Osteocyte (in vitro differentiated cells): Measurements from ENCODE around the gene PTPRN2. TPM values are rescaled to one million over a fixed set of nuclear protein-coding genes. Genes with fewer than 3 reads are reported as not detected.

ENCODE experiments used
- DNase-seq: peaks from one replicate; pipeline ENCODE4 v3.0.0; 2021; ENCODE audit warnings: mixed read lengths; ENCODE audit not compliant: unreplicated experiment; ENCODE audit errors: extremely low spot score
- H3K27ac Mint-ChIP-seq: one replicate; pipeline ENCODE4 v1.8.0; 2021; ENCODE audit warnings: mild to moderate bottlenecking, mixed read lengths; ENCODE audit not compliant: unreplicated experiment
- H3K27me3 Mint-ChIP-seq: one replicate; pipeline ENCODE4 v1.8.0; 2021; ENCODE audit warnings: mixed read lengths; ENCODE audit not compliant: unreplicated experiment
- H3K36me3 Mint-ChIP-seq: one replicate; pipeline ENCODE4 v1.8.0; 2021; ENCODE audit warnings: mixed read lengths; ENCODE audit not compliant: unreplicated experiment
- H3K4me1 Mint-ChIP-seq: one replicate; pipeline ENCODE4 v1.8.0; 2021; ENCODE audit warnings: mixed read lengths; ENCODE audit not compliant: unreplicated experiment
- H3K4me3 Mint-ChIP-seq: one replicate; pipeline ENCODE4 v1.8.0; 2021; ENCODE audit warnings: mild to moderate bottlenecking, moderate library complexity, mixed read lengths; ENCODE audit not compliant: unreplicated experiment
- H3K9me3 Mint-ChIP-seq: one replicate; pipeline ENCODE4 v1.8.0; 2021; ENCODE audit warnings: mixed read lengths; ENCODE audit not compliant: unreplicated experiment
- total RNA-seq: library from RNA; stranded (reverse); gene quantifications from 2 replicates; pipeline ENCODE4 v1.2.1, GENCODE V29; 2021
- TF ChIP-seq, protein P1 (sequence below): fragments of 200-600 bp; sonication (generic); IDR thresholded peaks from 2 replicates; pipeline ENCODE4 v1.5.0; 2021; ENCODE audit warnings: antibody characterized with exemption, mild to moderate bottlenecking, moderate library complexity

Gene PTPRN2
- total RNA-seq, 1 donor from 2014 or later = 0.59 TPM

DNA sequence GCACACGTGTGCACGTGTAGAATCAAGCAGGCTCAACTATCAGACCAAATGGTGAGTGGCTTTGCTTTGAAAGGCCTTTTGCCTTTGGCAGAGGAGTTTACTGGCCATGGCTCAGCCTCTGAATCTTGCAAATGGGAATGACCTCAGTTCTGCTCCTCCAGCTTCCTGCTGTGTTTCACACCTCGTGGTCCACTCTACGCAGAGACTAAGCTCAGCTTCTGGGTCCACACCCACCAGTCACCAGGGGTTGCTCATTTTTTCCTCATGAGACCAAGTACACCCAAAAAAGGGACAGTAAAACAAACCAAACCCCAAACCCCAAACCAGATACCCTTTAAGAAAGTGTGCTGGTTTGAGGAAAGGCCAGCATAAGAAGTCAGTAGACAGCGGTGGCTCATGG, 1014.4 kb downstream of the PTPRN2 start:
- Mint-ChIP-seq H3K27me3 (no peaks in the 10 kb centered on the region), H3K4me3 (no peak overlapping the region), H3K4me1 (peaks cover 17% of the 10 kb centered on the region), H3K27ac (no peak overlapping the region), H3K9me3 (no peaks in the 10 kb centered on the region), H3K36me3 (no peaks in the 10 kb centered on the region)
- TF ChIP-seq, protein P1, sequence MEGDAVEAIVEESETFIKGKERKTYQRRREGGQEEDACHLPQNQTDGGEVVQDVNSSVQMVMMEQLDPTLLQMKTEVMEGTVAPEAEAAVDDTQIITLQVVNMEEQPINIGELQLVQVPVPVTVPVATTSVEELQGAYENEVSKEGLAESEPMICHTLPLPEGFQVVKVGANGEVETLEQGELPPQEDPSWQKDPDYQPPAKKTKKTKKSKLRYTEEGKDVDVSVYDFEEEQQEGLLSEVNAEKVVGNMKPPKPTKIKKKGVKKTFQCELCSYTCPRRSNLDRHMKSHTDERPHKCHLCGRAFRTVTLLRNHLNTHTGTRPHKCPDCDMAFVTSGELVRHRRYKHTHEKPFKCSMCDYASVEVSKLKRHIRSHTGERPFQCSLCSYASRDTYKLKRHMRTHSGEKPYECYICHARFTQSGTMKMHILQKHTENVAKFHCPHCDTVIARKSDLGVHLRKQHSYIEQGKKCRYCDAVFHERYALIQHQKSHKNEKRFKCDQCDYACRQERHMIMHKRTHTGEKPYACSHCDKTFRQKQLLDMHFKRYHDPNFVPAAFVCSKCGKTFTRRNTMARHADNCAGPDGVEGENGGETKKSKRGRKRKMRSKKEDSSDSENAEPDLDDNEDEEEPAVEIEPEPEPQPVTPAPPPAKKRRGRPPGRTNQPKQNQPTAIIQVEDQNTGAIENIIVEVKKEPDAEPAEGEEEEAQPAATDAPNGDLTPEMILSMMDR = no peak
- no peak for DNase-seq

DNA sequence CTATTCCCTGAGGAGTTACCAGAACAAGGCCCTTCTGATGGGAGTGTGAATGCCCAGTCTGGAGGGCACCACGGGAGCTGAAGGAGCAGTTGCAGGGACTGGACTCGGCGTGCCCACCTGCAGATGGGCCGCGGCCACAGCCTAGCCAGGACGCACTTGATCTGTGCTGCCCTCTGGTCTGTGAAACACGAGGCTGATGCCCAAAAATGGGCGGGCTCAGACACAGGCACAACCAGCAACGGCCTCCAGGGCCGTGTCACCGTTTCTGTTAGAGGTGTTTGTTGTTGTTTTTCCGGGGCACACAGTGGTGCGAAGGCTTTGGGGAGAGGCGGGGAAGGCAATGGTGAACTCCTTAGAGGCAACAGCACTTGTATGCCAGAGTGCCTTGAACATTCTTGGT, 1015.0 kb downstream of the PTPRN2 start:
- no peak for DNase-seq
- peaks cover 17% of the 10 kb centered on the region for H3K4me1 Mint-ChIP-seq
- no peaks in the 10 kb centered on the region for H3K36me3 Mint-ChIP-seq
- H3K9me3 Mint-ChIP-seq = no peaks in the 10 kb centered on the region
- no peaks in the 10 kb centered on the region for H3K27me3 Mint-ChIP-seq
- H3K27ac Mint-ChIP-seq = no peak overlapping the region
- TF ChIP-seq, protein P1 = no peak
- H3K4me3 Mint-ChIP-seq = no peak overlapping the region

DNA sequence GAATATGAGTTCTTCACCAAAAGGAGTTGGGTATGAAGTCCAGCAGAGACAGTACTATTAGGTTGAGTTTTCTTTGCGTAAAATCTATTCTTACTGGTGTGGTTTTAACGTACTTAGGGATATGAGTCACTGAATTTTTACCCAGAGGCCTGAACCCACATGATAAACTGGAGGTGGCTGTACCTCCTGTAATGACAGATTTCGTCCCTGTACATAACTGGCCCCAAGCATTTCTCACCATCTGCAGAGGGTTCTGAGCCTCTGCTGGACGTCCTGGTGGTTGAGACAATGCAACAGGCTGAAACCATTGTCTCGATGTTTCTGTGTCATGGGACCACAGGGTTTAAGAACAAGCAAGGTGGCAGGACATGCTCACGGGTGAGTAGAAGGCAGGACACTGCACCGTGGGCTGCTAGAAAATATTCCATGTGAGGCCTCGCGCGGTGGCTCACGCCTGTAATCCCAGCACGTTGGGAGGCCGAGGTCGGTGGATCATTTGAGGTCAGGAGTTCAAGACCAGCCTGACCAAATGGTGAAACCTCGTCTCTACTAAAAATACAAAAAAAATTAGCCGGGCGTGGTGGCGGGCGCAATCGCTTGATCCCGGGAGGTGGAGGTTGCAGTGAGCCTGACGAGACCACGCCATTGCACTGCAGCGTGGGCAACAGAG, 1017.0 kb downstream of the PTPRN2 start:
- DNase-seq = no peak
- H3K4me1 Mint-ChIP-seq = peaks cover 17% of the 10 kb centered on the region
- H3K9me3 Mint-ChIP-seq = no peaks in the 10 kb centered on the region
- no peaks in the 10 kb centered on the region for H3K27me3 Mint-ChIP-seq
- no peaks in the 10 kb centered on the region for H3K36me3 Mint-ChIP-seq
- TF ChIP-seq, protein P1 = no peak
- H3K27ac Mint-ChIP-seq = no peak overlapping the region
- no peak overlapping the region for H3K4me3 Mint-ChIP-seq

DNA sequence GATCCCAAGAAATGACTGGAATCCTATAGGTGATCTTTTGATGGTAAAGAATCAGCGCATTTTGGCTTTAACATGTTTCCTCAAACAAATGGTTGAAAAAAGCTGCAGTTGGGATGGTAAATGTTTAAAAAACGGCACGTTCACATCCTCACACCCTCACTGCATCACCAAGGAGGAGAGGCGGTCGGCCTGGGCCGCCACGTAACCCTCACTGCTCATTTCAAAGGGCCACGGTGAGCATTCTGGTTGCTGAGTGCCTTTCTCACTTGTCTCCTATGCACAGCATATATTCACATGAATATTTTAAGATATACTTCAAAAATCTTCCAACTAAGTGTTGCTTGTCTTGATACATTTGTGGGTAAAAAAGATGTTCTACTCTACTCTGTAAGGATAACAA, 1017.7 kb downstream of the PTPRN2 start:
- no peaks in the 10 kb centered on the region for H3K9me3 Mint-ChIP-seq
- no peaks in the 10 kb centered on the region for H3K27me3 Mint-ChIP-seq
- no peaks in the 10 kb centered on the region for H3K36me3 Mint-ChIP-seq
- DNase-seq = no peak
- TF ChIP-seq, protein P1 = no peak
- peaks cover 17% of the 10 kb centered on the region for H3K4me1 Mint-ChIP-seq
- H3K27ac Mint-ChIP-seq = no peak overlapping the region
- no peak overlapping the region for H3K4me3 Mint-ChIP-seq

DNA sequence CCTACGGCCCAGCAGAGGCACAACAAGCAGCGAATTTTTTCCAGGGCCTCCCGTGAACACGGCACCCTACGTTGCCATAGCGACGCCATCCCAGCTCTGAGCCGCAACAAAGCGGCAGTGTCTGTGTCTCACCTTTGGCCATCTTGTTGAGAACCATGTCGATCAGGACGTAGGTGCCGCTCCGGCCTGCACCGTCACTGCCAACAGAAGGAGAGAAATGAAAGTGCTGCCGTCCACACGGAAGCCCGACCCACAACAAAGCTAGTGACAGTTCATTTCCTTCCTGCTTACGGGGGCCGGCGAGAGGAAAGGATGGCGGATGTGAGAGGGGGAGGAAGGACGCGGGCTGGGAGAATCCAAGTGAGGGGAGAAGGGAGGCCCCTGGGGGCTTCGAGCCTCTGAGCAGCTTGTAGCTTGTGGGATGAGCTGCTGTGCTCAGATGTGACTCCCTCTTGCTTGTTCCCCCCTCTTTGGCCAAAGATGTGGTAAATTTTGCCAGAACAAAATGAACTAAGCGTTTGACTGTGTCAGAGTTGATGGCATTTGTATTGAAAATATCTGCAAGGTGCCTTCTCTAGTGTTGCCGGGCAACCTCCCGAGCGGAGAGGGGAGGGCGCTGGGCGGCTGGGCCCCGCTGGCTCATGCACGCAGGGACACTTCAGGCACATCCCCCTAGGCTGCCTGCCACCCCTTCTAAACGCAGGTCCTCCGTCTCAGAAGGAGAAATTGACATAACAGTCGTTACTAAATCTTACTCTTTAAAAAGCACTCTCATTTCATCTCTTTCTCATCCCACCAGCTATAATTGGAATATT, 1018.6 kb downstream of the PTPRN2 start:
- Mint-ChIP-seq H3K4me3 (peak overlapping the region; percentile 81), H3K4me1 (peaks cover 24% of the 10 kb centered on the region), H3K27ac (peak overlapping the region; percentile 79), H3K27me3 (no peaks in the 10 kb centered on the region), H3K9me3 (peaks cover 8% of the 10 kb centered on the region), H3K36me3 (no peaks in the 10 kb centered on the region)
- TF ChIP-seq, protein P1 = no peak
- DNase-seq = no peak
